Right renal pelvis (tissue), 4 donors: ENCODE measurements around the gene SIN3A. TPM values are rescaled to one million over a fixed set of nuclear protein-coding genes. Genes with fewer than 3 reads are reported as not detected.
A peak's percentile ranks its signal among the peaks of the same experiment; 100 is the strongest.
"Not testable (repeated sequence)": the region's sequence is repeated elsewhere in the genome, so short reads cannot be mapped to it uniquely, and the experiment has no call there.

Experiments used
- DNase-seq, 4 donors: peaks; one replicate each; pipeline ENCODE4 v3.0.0-alpha.2; 2013; ENCODE audit warnings: low read depth in 4 of 4, low spot score in 3 of 4, missing footprints in 1 of 4
- polyA plus RNA-seq, 4 donors: library from polyadenylated mRNA; unstranded; fragments of 120-200 nt; gene quantifications; one replicate each; pipeline ENCODE4 v1.2.1, GENCODE V29; 2013; ENCODE audit not compliant: insufficient read length in 4 of 4

The SIN3A gene
- polyA plus RNA-seq, 4 donors, result 51.7 to 62.2 (median 60.4) TPM

DNA sequence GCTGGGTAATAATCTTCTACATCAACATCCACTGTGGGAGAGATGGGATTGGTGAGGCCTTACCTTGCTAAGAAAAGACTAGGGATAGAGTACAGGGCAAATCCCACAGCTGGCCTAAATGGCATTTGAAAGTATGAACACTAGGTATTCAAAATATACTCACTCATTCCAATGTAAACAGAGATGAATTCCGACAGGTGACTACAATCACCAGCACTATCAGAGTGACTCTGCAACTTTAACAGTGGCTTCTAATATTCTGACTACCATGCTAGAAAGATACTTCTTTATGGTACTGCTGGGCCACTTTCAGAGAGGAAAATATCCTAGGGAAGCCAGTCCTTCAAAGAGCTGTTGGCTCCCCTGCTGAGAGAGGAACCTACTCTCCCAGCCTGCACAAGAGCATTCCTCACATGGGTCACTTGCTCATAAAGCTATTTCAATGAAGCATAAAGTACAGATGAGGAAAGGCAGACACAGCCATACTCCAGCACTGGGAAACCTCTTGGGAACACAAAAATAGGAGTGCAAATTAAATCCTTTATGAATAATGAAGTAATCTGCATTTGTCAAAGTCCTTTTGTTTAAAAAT, 61.6 kb downstream of the SIN3A start:
- no peak for DNase-seq

DNA sequence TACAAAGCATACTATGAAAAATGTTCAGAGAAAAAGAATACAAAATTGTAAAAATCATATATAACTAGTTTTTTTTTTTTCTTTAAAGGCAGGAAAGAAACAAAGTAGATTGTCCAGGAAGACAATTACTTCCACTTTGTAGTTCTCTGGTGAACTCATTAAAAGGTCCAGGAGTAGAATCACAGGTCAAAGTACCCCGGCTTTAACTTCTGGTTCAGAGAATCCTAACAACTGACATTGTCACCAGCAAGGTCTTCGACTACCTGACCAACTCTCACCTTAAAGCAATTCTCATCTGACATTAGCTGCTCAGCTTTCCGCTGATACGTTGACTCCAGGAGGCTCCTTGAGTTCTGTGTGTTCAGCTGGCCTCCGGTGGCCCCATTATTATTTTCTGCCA, 67.5 kb downstream of the SIN3A start:
- not testable (repeated sequence) for DNase-seq

DNA sequence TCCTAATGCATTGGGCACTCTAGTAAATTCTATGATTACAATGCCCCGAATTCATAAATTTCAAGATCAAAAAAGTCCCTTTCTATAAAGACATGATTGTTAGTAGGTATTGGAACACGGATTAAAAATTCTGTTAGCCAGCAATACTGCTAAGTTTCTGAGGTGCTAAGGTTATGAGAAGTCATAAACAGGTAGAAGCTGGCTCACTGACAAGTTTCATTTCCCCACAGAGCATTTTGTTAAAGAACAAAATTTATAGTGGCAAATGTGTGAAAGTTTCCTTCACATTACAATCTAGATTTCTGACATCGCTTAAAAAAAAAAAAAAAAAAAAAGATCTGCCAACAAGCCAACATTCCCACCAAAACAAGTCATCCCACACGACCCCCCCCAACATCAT, 70.7 kb downstream of the SIN3A start:
- no peak for DNase-seq

DNA sequence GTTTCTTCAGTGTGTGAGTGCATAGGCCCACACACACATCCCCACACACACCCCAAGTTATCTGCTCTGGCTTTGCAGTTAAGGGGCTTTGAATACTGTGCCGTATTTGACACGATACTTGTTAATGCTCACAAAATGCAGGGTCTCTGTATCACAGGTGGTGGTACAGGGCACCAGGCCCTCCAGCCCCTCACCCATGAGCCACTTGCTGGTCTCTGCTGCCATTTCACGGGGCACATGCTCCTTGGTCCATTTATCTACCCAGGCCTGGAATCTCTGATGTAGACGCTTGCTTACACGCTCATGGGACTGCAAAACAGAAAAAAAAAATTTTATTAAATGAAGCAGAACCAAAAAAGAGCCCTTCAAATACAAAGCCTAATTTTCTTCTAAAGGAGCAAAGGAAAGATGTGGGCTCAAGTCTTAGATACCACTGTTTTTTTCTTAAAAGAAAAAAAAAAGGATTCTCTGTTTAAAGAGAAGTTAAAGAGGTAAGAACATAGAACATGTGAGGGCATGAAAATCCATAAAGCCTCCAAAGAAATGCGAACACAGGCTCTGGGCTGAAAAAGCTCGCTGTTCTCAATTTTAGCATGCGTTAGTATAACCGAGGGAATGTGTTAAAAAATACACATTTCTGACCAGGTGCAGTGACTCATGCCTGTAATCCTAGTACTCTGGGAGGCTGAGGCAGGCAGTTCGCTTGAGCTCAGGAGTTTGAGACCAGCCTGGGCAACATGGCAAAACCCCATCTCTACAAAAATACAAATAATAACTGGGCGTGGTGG, 79.4 kb downstream of the SIN3A start:
- no peak for DNase-seq

DNA sequence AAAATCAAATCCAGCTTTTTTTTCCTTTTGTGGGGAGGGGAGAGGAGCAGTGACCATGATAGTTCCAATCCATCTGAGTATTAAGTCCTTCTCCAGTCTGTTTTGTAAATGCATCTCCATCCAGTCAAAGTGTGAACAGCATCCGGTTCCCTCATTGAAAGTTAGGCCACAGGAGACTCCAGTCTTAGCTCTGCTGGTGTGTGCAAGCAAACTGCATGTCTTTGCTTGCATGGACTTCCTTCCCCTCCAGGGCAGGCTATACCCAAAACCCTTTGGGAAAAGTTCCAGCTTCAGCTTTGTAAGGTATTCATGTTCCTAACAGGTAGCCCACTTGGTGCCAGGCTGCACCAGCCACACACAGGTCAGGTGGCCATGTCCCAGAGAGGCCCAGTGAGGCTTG, 80.0 kb downstream of the SIN3A start:
- no peak for DNase-seq

DNA sequence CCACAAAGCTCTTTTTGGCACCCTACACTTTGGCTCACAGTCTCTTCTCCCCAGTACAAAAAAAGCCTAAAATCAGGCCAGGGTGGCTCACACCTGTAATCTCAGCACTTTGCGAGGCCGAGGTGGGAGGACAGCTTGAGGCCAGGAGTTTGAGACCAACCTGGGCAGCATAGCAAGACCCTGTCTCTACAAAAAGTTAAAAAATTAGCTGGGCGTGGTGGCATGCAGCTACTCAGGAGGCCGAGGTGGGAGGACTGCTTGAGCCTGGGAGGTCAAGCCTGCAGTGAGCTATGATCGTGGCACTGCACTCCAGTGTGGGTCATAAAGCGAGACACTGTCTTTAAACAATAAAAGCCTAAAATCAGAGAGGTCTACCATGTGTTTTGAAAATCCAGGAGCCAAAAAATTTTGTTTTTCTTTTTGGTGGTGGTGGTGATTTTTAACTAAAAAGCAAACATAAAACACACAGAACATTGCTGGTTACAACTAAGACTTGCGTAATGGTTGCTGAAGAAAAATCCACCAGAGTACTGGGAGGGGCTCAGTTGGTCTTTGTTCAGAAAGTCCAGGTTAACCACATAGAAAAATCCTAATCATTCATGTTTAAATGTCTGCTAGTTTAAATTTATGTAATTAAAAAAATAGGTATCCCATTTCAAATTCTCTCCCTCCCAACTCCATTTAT, 81.5 kb downstream of the SIN3A start:
- no peak for DNase-seq

DNA sequence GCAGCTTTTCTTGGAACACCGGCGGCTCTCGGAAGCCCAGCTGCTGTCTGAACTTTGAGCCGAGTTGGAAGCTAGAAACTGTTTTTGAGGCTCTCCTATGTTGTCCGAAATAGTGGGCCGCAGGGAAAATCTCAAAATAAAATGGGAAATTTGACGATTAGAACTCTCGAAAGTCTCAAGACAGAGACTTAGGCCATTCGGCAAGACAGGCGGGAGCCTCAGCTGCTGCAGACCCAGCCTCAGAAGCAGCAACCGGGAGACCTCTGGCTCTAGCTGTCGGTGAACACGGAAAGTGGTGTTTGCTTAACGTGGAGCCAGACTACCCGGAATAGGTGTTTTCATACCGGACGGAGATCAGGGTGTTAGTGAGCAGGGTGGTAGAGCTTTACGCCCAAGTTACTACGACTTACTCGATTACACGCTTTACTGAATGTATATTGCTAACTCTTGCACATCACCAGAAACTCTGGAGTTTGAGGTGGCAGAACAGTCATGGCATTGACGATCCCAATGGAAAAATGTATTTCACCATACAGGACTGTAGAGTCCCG, 82.7 kb downstream of the SIN3A start:
- no peak for DNase-seq

DNA sequence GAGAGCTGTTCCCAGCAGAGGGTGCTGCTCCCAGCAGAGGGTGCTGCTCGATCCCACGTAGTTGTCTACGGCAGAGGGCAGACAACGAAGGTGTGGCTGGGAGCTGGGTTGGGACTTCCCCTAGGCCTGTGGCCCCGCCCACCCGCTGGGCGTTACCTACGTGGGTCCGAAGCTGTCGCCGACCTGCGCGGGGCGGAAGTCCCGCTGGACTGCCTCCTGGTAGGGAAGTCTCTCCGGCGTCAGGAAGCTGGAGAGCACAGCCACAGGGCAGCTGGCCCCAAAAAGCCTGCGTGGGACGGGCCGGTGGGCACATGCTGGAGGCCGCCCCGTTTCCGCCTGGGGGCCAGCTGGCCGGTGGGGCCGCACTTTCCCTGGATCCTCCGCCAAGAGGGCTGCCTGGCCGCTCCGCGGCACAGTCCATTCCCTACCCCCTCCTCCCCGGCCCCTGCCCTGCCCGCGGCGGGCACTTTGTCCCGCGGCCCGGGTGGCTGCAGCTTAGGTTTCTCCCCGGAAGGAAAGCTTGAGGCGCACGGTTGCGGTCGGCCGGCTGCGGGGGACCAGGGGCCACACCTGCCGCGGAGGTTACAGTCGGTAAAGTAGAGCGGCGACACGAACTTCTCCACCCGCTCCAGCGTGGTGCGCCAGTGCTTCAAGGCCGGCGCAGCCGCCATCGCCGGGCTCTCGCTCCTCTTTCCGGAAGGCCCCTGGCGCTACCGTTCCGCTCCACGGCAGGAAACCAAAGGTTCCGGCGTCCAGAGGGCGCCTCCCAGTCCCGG, 83.4 kb downstream of the SIN3A start, which contains the start of gene MAN2C1:
Gene MAN2C1 (minus strand): TSS at position 695 of the 776 bp plus-strand sequence. CDS start 24 bp downstream, at position 671.
- DNase-seq, result peak; percentile 88 to 90 (median 88)

DNA sequence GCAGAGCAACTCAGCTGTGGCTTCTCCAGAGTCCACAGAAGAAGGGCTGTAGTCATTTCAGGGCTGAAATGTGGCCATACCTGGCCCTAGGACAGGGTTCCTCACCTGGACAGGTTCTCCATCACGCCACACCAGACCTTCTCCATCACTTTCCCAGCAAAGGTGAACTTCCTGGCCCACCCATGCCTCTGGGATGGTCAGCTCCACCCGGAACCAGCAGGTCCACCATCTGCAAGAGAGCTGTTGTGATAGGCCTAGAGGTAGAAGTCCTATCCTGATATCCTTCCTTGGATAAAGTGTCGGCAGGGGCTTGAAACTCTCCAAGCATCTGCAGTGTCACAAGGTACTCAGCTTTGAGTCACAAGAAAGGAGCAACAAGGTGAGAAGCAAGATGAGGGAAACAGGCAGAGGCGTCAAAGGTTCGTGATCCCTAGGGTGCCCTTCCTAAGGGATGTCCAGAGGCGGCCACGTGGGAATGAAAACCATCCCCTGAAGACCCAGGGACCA, 84.0 kb downstream of the SIN3A start:
- no peak for DNase-seq

DNA sequence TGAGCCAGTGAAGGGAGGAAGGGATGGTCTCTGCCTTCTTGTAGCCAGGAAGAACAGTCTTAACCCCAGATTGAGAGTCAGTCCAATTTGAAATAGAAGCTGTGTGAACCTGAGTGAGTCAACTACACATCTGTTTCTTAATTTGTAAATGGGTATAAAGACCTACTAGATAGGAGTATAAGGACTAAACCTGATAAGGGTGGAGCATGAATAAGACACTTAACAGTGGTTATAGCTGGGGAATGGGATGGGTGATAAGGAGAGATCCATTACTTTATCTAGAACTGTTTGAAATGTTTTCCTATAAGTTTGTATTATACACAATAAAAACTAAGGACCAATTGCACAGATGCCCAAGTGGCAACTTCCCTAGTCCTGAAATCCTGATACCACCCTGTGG, 84.5 kb downstream of the SIN3A start:
- DNase-seq, result no peak

DNA sequence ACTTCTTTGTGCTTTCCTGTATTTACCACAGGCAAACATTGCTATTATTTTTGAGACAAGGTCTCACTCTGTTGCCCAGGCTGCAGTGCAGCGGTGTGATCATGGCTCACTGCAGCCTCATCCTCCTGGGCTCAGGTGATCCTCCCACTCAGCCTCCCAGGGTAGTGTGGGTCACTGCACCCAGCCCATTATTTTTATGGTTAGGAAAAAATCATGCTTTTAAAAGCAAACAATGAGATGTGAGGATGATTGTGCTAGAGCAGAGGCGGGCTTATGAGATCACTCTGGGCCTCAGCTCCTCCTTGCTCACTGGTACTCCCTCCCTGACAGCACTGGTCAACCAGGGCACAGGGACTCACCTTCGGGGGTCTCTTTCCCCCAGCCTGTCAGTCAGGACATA, 85.3 kb downstream of the SIN3A start:
- no peak for DNase-seq

DNA sequence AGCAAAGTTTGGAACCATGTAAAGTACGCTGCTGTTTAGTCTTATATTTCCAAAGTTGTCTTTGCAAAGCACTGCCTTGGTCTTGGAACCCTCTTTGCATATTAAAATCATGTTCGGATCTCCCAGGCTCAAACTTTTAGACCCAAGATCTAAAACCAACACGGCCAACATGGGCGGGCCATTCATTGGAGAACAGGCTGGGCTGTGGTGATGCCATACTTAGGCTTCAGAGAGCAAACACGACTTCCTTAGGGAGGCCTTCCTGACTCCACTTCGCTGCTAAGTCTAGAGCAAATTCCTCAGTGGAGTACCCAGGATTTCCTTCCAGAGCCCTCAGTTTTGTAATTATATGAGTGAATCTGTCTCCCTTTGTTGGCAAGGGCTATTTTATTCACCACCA, 86.6 kb downstream of the SIN3A start:
- DNase-seq, result no peak

DNA sequence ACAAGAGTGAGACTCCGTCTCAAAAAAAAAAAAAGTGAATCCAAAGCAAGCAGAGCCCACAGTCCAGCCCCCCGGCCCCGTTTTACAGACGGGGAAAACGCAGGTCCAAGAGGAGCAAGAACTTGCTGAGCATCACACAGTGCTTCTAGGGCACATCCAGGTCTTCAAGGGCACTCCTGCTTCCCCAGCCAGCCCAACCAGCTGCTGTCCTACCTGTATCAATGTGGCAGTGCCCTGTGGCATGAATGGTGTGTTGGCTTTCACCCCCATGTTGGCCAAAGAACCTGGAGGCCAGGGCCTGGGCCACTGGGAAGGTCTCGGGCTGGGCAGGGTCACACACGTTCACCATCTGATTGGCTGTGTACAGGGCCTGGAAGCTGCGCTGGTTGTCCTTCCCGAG, 87.7 kb downstream of the SIN3A start:
- DNase-seq, result no peak

DNA sequence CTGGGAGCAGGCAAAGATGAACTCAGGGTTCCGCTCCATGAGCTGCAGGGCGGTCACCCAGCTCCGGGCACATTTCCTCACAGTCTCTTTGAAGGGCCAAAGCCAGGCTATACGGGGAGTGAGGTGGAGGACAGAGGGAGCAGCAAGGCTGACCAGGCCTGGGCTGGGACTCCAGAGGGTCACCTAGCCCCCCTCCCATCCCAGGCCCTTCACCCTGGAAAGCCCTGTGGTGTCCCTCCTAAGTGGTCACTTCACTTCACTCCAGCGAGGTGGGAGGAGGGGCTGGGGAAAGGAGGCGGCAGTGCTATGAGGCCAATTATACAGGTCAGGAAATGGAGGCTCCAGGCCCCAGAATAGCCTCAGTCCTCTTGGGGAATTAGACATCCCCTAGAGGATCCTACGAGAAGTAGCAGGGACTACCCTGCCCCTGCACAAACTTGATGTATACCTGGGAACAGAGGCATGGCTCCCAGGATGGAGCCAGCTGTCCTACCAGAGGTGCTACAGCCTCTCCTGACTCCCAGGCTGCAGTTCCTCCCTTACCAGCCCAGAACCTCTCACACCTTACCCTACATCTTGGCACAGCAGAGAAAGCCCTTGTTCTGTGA, 88.7 kb downstream of the SIN3A start:
- no peak for DNase-seq

DNA sequence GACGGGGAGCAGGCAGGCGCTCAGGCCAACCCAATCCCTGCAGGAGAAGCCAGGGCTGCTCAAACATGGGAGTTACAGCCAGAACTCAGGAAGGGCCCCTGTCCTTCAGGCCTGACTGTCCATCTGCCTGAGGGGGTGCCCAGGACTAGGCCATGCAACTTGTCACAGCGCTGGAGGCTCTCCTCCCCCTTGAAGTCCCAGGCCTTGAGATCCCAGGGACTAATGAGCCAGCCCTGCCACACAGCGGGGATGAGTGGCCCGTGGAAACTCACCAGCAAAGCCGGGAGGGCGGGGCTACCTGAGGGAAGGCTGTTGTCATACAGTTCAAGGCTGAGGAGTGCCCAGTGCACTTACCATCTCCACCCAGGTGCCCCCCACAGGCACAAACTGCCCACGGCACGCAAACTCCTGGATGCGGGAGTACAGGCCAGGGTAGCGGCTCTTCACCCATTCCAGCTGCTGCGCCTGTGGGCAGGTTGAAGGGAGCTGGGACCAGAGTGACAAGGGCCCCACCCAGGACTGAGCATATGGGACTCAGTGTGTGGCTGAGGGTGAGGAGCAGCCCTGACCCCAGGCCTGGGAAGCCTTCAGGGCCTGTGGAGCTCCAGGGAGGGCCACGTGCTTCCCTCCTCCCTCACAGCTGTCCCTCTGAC, 89.4 kb downstream of the SIN3A start:
- DNase-seq, result no peak

DNA sequence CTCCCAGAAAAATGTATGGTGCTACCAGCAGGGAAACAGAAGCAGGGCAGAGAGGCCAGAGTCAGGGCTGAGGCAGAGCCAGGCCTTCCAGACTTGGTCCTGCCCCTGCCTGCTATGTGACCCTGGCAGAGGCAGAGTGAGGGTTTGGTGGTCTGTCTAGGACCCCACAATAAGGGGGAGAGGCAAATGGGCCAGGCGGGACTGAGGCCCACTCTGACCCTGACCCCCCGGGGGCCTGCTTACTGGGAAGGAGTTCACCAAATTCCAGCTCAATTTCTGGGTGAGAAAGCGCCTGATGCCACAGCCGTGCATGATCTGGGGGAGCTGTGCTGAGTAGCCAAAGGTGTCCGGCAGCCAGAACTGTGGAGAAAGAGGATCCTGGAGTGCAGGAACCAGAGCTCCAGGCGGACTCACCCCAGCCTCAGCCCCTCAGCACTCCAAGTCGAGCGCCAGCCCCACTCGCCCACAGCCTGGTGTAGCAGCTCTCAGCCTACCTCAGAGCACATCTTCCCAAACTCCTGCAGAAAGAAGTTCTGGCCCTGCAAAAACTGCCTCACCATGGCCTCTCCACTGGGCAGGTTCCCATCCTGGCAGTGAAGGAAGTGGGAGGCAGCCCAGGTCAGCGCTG, 90.0 kb downstream of the SIN3A start:
- no peak for DNase-seq

DNA sequence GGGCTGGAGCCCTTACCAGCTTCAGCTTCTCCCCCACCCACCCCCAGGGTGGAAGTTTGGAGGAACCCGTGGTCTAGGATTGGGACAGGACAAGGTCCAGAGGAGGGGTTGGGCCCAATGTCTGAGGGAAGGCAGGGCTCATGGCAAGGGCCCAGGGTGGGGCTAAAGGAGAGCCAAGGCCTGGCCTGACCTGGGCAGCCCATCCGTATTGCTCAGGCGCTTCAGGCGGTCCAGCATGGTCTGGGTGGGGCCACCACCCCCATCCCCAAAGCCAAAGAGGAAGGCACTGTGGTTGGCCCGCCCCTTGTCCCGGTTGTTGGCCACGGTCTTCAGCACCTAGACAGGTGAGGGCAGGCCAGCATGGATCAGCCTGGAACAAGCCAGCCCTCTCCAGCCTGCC, 90.6 kb downstream of the SIN3A start:
- DNase-seq, result no peak

DNA sequence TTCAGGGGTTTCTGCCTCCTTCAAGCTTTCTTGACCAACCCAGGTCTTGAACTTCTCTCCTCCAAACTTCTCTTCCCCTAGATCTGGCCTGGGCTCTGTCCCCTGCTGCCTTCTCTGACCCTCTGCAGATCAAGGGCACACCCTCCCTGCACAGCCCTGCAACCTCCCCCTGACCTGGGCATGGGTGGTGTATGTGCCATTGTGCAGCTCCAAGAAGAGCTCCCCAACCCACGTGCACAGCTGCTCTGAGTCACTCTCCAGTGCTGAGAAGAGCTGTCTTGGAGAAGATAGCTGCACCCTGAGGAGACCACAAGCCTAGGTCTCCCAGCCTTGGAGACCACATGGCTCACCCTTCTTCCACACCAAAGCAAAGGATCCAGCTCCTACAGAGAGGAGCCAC, 91.1 kb downstream of the SIN3A start:
- DNase-seq, result no peak
